DND-41 (cell line): ENCODE measurements around the gene EIPR1.

ENCODE experiments used
- ATAC-seq: fragments of 200-7000 bp; cut with Tn5 transposase; 3 replicates; pipeline ENCODE4 v1.9.1; 2021; ENCODE audit warnings: low read depth; ENCODE audit not compliant: insufficient read depth
- DNase-seq: peaks from one replicate; pipeline ENCODE4 v3.0.0-alpha.2; 2020
- H2AFZ ChIP-seq: 2 replicates; pipeline ENCODE4 v1.6.0; 2012; ENCODE audit warnings: low read depth, low read length
- H3K27ac ChIP-seq: 2 replicates; pipeline ENCODE4 v1.5.1; 2012; ENCODE audit warnings: low read length, inconsistent platforms
- H3K27me3 ChIP-seq: fragments of 200-600 bp; sonication (generic); 2 replicates; pipeline ENCODE4 v1.6.0; 2012; ENCODE audit warnings: low read length, mild to moderate bottlenecking, inconsistent platforms; ENCODE audit not compliant: insufficient read depth, poor library complexity
- H3K36me3 ChIP-seq: 2 replicates; pipeline ENCODE4 v1.5.1; 2012; ENCODE audit warnings: low read length, inconsistent platforms; ENCODE audit not compliant: insufficient read depth
- H3K4me1 ChIP-seq: 2 replicates; pipeline ENCODE4 v1.5.1; 2012; ENCODE audit warnings: mild to moderate bottlenecking, low read length; ENCODE audit not compliant: insufficient read depth
- H3K4me2 ChIP-seq: 2 replicates; pipeline ENCODE4 v1.6.0; 2012; ENCODE audit warnings: mild to moderate bottlenecking, moderate library complexity, low read length, inconsistent platforms; ENCODE audit not compliant: insufficient read depth
- H3K4me3 ChIP-seq, 2 experiments: fragments of 200-600 bp in 1 of 2; shearing (Covaris generic) in 1 of 2; 2 replicates each; pipeline ENCODE4 v1.5.1; 2012 to 2016; ENCODE audit warnings: inconsistent platforms in 2 of 2, low read length in 2 of 2, mild to moderate bottlenecking in 2 of 2, low read depth in 1 of 2, moderate library complexity in 1 of 2
- H3K79me2 ChIP-seq: 2 replicates; pipeline ENCODE4 v1.6.0; 2012; ENCODE audit warnings: low read length, inconsistent platforms; ENCODE audit not compliant: insufficient read depth
- H3K9ac ChIP-seq: 2 replicates; pipeline ENCODE4 v1.6.0; 2012; ENCODE audit warnings: low read depth, mild to moderate bottlenecking, inconsistent platforms, low read length, moderate library complexity
- H3K9me3 ChIP-seq: 2 replicates; pipeline ENCODE4 v1.5.1; 2012; ENCODE audit warnings: low read length, moderate library complexity, mild to moderate bottlenecking, inconsistent platforms; ENCODE audit not compliant: insufficient read depth, severe bottlenecking
- H4K20me1 ChIP-seq: 2 replicates; pipeline ENCODE4 v1.6.0; 2012; ENCODE audit warnings: low read length; ENCODE audit not compliant: insufficient read depth
- CTCF ChIP-seq: IDR thresholded peaks from 2 replicates; pipeline ENCODE4 v1.5.1; 2012; ENCODE audit warnings: borderline replicate concordance, low read length, moderate library complexity, mild to moderate bottlenecking; ENCODE audit not compliant: poor library complexity, severe bottlenecking; ENCODE audit errors: extremely low read depth
- EZH2 ChIP-seq: IDR thresholded peaks from 3 replicates; pipeline ENCODE4 v1.6.1; 2012; ENCODE audit warnings: borderline replicate concordance, low read depth, mild to moderate bottlenecking, moderate library complexity, low read length, inconsistent platforms; ENCODE audit not compliant: severe bottlenecking

The EIPR1 gene

GRCh38 chr2:3336844-3337243 lies 40.8 kb downstream of the EIPR1 start:
- no peak overlapping the region for H2AFZ ChIP-seq
- no peaks in the 10 kb centered on the region for H4K20me1 ChIP-seq
- no peak overlapping the region for H3K4me2 ChIP-seq
- no peaks in the 10 kb centered on the region for H3K9me3 ChIP-seq
- no peaks in the 10 kb centered on the region for H3K4me1 ChIP-seq
- H3K27ac ChIP-seq: no peak overlapping the region
- no peaks in the 10 kb centered on the region for H3K27me3 ChIP-seq
- H3K9ac ChIP-seq: no peak overlapping the region
- DNase-seq (no peak), ATAC-seq (no peak)
- no peaks in the 10 kb centered on the region for H3K79me2 ChIP-seq
- no peak overlapping the region for H3K4me3 ChIP-seq
- TF ChIP-seq CTCF: no peak
- H3K36me3 ChIP-seq: no peaks in the 10 kb centered on the region

- no peaks in the 10 kb centered on the region for H3K36me3 ChIP-seq
Observed at GRCh38 chr2:3334392-3335345, 42.9 kb downstream of the EIPR1 start.

GRCh38 chr2:3332133-3332532 lies 45.5 kb downstream of the EIPR1 start:
- H3K4me2 ChIP-seq: no peak overlapping the region
- no peak overlapping the region for H2AFZ ChIP-seq
- ATAC-seq (no peak), DNase-seq (no peak)
- H3K4me1 ChIP-seq: no peaks in the 10 kb centered on the region
- H3K4me3 ChIP-seq: no peak overlapping the region
- no peaks in the 10 kb centered on the region for H4K20me1 ChIP-seq
- H3K36me3 ChIP-seq: no peaks in the 10 kb centered on the region
- H3K27ac ChIP-seq: no peak overlapping the region
- H3K9ac ChIP-seq: no peak overlapping the region
- H3K79me2 ChIP-seq: no peaks in the 10 kb centered on the region
- H3K27me3 ChIP-seq: no peaks in the 10 kb centered on the region
- H3K9me3 ChIP-seq: peaks cover 6% of the 10 kb centered on the region
- TF ChIP-seq CTCF: no peak
- TF ChIP-seq EZH2: no peak

More at GRCh38 chr2:3334392-3335345, 42.9 kb downstream of the EIPR1 start:
- Histone ChIP-seq H3K27ac (no peak overlapping the region), H3K27me3 (no peaks in the 10 kb centered on the region), H3K4me2 (no peak overlapping the region), H3K79me2 (no peaks in the 10 kb centered on the region), H3K4me1 (no peaks in the 10 kb centered on the region), H3K9ac (no peak overlapping the region), H3K9me3 (peaks cover 6% of the 10 kb centered on the region), H3K4me3 (no peak overlapping the region), H4K20me1 (no peaks in the 10 kb centered on the region), H2AFZ (no peak overlapping the region)
- ATAC-seq (no peak), DNase-seq (no peak)
- TF ChIP-seq EZH2: no peak
- TF ChIP-seq CTCF: no peak
